Mesothelial cell of epicardium (in vitro differentiated cells): ENCODE results near the gene LRRK1. TPM values are rescaled to one million over a fixed set of nuclear protein-coding genes. Genes with fewer than 3 reads are reported as not detected.

ENCODE experiments used
- DNase-seq, 2 experiments: peaks; one replicate each; pipeline ENCODE4 v3.0.0; 2021; ENCODE audit warnings: low spot score in 2 of 2; ENCODE audit not compliant: unreplicated experiment in 2 of 2
- H3K27ac Mint-ChIP-seq: 2 replicates; pipeline ENCODE4 v1.8.0; 2021; ENCODE audit warnings: mixed read lengths
- H3K27me3 Mint-ChIP-seq: 2 replicates; pipeline ENCODE4 v1.8.0; 2021; ENCODE audit warnings: low read depth, mixed read lengths
- H3K36me3 Mint-ChIP-seq: 2 replicates; pipeline ENCODE4 v1.8.0; 2021; ENCODE audit warnings: mixed read lengths
- H3K4me1 Mint-ChIP-seq: 2 replicates; pipeline ENCODE4 v1.8.0; 2021; ENCODE audit warnings: mixed read lengths
- H3K4me3 Mint-ChIP-seq: 2 replicates; pipeline ENCODE4 v1.8.0; 2021; ENCODE audit warnings: mild to moderate bottlenecking, moderate library complexity, mixed read lengths
- H3K9me3 Mint-ChIP-seq: 2 replicates; pipeline ENCODE4 v1.8.0; 2021; ENCODE audit warnings: mixed read lengths
- CTCF ChIP-seq: fragments of 200-600 bp; sonication (generic); IDR thresholded peaks from one replicate; pipeline ENCODE4 v1.5.0; 2021; ENCODE audit warnings: antibody characterized with exemption; ENCODE audit not compliant: unreplicated experiment
- total RNA-seq: library from RNA; stranded (reverse); gene quantifications from 3 replicates; pipeline ENCODE4 v1.2.1, GENCODE V29; 2021

Gene LRRK1
- total RNA-seq, 1 donor from 2014 or later: 2.3 TPM

- Mint-ChIP-seq H3K27me3 (peaks cover 52% of the 10 kb centered on the region), H3K4me3 (no peak overlapping the region), H3K9me3 (no peaks in the 10 kb centered on the region), H3K27ac (no peak overlapping the region), H3K4me1 (peaks cover 4% of the 10 kb centered on the region), H3K36me3 (no peaks in the 10 kb centered on the region)
- no peak for TF ChIP-seq CTCF
- DNase-seq: no peak
Observed at GRCh38 chr15:100923902-100924301, 4.7 kb downstream of the LRRK1 start.

GRCh38 chr15:100924436-100924835 is 5.3 kb downstream of the LRRK1 start:
- Mint-ChIP-seq H3K9me3 (no peaks in the 10 kb centered on the region), H3K36me3 (no peaks in the 10 kb centered on the region), H3K27me3 (peaks cover 52% of the 10 kb centered on the region), H3K4me3 (no peak overlapping the region), H3K27ac (no peak overlapping the region), H3K4me1 (peaks cover 9% of the 10 kb centered on the region)
- TF ChIP-seq CTCF: no peak
- DNase-seq: no peak

- Mint-ChIP-seq H3K36me3 (no peaks in the 10 kb centered on the region), H3K27me3 (peaks cover 42% of the 10 kb centered on the region), H3K4me1 (peaks cover 15% of the 10 kb centered on the region), H3K9me3 (no peaks in the 10 kb centered on the region), H3K27ac (no peak overlapping the region), H3K4me3 (no peak overlapping the region)
- no peak for TF ChIP-seq CTCF
- DNase-seq: no peak
Observed at GRCh38 chr15:100925480-100925879, 6.3 kb downstream of the LRRK1 start.

- H3K4me3 Mint-ChIP-seq: no peak overlapping the region
- DNase-seq: no peak
- peaks cover 34% of the 10 kb centered on the region for H3K27me3 Mint-ChIP-seq
- no peaks in the 10 kb centered on the region for H3K9me3 Mint-ChIP-seq
- H3K27ac Mint-ChIP-seq: no peak overlapping the region
- H3K4me1 Mint-ChIP-seq: peaks cover 19% of the 10 kb centered on the region
- H3K36me3 Mint-ChIP-seq: no peaks in the 10 kb centered on the region
- no peak for TF ChIP-seq CTCF
Observed at GRCh38 chr15:100926258-100926657, 7.1 kb downstream of the LRRK1 start.

GRCh38 chr15:100926971-100927756 is 8.0 kb downstream of the LRRK1 start:
- Mint-ChIP-seq H3K4me1 (peaks cover 19% of the 10 kb centered on the region), H3K27me3 (peaks cover 25% of the 10 kb centered on the region), H3K27ac (no peak overlapping the region), H3K36me3 (no peaks in the 10 kb centered on the region), H3K9me3 (no peaks in the 10 kb centered on the region), H3K4me3 (no peak overlapping the region)
- no peak for DNase-seq
- TF ChIP-seq CTCF: no peak
